Stimulated activated CD4-positive, alpha-beta T cell treated with anti-CD3 and anti-CD28 coated beads, Interleukin-1b, Interleukin-23, amount 100 ng/mL, for 1 hour (primary cell): ENCODE results near the gene FBXO44.

ENCODE experiments used
- DNase-seq, 2 donors: peaks; one replicate each; pipeline ENCODE4 v3.0.0-alpha.2; 2020; ENCODE audit warnings: low read depth in 2 of 2

The FBXO44 gene

DNA sequence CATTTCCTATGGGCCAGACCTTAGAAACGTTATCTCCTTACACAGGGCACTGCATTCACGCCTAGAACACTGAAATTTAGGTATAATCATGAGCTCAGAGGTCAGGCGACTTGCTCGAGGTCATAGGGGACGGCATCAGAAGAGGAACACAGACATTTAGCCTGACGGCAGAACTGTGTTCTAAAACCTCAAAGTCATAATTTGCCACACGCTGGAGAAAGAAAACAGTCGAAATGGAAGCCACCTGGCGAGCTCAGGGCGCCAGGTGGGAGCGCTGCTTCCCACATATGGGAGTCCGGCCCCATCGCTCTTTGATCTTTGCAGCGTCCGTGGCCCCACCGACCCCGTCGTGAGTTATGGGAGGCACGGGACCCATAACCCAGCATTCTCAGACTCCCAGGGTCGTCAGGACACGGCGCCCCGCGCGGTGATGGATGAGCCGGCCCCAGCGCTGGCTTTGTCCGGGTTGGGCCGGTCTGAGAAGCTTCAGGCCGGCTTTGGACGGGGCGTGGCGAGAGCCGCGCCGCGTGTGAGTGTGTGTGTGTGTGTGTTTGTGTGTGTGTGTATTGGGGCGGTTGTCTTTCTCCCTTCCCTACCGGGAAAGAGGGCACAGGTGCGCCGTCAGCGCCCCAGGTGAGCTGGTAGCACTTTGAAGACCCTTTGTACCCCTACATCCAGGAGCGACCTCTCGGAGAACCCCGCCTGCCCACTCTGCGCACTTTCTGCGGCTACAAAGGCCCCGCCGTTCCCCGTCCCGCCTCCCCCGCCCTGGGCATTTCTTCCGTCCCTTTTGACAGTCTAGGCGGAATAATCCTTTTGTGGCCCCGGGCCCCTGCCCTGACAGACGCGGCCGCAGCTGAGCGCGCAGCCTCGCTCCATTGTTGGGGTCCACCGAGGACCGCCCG is 36.0 kb downstream of the FBXO44 start:
- DNase-seq, result no peak

DNA sequence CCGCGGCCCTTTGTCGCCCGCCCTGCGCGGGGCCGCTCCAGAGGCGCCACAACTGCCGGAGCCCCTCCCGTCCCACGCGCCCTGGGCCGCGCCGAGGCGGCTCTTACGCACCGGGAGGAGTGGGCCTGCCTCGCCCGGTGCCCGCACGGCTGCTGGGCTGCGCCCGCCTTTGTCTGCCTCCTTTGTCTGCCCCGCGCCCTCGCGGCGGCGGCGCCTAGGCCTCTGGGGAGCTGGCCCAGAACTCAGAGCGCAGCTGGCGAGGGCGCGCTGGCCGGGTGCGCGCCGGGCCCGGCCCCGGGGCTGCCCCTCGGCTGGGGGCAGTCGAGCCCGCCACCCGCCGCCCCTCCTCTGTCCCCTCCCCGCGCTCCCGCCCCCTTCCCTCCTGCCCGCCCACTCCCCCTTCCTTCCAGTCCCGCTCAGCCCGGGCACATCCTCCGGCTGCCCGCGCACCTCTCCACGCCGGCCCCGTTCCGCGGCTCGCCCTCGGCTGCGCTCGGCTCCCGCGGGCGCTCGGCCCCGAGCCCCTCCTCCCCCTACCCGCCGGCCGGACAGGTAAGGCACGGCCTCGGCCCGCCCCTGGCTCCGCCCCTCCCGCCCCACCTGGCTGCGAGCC is 36.7 kb downstream of the FBXO44 start, which contains the start of gene DRAXIN:
DRAXIN (plus strand) TSS at position 409 of the 613 bp plus-strand sequence. CDS start 14,549 bp downstream, outside the sequence.
- DNase-seq, result no peak

DNA sequence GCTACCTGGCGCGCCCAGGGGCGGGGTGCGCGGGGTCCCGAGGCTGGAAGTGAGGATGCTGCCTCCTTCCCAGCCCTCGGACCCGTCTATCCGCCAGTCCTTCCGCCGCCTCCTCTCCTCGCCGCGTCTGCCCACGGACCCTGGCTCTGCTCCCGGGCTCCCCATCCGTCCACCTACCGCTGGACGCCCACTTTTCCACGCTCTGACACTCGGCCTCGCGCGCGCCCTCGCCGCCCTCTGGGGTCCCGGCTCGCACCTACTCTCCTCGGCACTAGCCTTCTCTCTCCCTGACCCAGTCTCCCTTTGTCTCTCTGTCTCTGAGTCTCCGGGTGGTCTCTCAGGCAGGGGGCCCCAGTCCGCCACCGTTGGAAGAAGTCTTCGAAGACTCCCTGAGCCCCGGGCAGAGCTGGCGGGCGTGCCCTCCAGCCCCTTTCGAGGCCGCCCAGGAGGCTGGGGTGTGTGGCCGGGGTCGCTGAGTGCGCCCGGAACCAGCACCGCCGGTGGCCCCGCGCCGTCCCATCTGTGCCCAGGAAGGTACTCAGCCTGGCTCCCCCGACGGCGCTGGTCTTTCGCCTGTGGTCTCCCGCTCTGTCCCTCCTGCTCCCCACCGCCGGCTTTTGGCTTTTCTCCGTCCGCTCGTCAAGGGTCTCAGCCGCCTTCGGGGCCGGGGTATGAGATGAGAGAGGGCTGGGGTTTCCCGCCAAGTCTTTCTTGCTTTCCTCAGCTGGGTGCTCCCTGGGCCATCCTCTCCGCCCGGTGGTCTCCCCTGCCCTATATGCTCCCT is 37.4 kb downstream of the FBXO44 start:
- no peak for DNase-seq

DNA sequence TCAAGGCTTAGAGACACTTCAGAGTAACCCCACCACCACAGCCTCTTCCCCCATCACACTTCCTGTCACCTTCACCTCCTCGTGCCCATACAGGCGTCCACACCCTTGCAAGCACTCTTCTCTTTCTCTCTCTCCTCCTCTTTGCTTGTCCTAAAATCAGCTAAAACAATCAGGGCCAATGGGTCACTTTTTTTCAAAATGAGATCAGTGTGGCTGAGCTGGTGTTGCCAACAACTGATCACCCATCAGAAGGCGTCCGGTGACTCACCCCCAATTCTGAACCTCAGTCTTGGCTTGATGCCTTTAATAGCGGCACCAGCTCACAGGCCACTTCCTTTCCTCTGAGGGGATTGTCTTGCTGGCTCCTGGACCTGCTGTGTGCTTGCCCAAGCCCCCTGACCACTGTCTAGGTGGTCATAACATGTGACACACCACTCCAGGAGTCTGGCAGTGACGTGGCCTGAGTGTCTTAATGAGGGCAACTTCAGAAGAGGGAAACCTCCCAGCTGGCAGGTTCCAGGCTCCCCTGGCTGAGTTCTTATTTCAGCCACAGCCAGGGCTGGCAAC is 38.4 kb downstream of the FBXO44 start:
- DNase-seq, result no peak

DNA sequence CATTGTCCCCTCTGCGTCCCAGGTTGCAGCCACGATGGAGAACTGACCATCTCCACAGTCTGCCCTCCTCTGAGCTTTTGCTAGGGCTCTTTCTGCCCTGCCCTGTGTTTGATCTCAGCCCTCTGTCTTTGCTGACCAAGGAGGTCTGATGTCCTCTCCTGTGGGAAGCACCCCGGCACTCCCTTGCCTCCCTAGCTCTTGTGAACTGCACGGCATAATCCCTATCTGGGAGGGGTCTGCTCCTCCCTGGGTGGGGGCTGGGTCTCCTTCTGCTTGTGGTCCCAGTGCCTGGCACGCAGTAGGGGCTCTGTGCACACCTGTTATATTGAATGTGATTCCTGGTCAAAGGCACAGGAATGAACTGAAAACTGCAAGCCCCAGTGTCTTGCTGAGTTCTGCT is 39.2 kb downstream of the FBXO44 start:
- no peak for DNase-seq

DNA sequence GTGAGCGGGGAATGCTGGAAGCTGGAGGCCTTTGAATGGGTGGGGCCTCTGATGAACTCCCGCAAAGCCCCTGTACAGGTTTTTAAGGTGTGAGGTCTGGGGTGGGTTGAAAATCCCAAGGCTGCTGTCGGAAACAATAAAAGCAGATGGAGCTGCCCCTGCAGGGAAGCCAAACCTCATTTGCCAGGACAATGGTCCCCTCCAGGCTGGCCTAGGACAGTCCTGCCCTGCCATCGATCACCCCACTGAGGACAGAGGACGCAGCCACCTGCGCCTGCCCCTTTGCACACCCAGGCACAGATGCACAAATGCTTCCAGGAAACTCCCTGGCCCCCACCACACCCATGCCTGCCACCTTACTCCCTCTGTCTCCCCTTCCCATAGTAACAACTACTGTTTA is 41.2 kb downstream of the FBXO44 start:
- DNase-seq, result no peak

DNA sequence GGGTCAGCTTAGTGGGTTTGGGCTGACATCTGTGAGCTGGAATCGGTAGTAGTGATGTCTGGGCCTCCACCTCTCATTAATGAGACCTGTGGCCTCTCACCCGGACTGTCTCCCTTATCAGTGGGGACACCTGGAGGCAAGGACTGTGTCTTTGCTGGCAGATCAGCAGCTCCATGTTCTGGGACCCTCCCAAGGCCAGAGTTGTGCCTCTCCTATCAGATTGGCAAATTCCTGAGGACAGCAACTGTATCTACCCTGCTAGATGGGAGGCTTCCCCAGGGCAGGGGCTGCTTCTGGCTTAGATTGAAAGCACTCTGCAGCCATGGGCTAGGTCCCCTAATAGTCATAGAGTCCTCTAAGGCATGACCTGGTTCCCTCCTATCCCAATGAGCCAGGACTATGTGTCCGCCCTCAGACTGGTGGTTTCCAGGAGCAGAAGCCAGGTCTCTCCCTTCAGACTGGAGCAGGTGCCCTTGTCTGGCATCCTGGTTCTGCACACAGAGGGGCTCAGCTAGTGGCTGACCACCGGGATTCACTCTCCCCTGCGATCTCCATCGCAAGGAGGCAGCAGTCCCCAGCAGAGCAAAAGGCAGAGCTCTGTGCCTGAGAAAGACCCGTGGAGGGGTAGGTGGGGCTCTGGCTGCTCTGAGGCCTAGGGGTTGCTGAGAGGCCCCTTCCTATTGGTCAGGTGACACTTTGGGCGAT is 42.7 kb downstream of the FBXO44 start:
- no peak for DNase-seq

DNA sequence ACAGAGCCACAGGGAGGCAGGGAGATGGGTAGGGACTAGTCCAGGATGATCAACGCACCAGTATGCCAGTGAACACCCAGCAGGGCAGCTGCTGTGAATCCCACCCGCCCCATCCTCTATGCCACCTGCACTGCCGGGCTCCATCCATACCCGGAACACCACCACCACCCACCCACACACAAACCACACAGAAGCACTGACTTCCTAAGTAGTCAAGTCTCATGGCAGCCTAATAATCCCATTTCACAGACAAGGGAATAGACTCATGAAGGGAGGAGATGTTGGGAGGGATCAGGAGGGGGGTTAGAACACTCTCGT is 43.2 kb downstream of the FBXO44 start:
- no peak for DNase-seq

DNA sequence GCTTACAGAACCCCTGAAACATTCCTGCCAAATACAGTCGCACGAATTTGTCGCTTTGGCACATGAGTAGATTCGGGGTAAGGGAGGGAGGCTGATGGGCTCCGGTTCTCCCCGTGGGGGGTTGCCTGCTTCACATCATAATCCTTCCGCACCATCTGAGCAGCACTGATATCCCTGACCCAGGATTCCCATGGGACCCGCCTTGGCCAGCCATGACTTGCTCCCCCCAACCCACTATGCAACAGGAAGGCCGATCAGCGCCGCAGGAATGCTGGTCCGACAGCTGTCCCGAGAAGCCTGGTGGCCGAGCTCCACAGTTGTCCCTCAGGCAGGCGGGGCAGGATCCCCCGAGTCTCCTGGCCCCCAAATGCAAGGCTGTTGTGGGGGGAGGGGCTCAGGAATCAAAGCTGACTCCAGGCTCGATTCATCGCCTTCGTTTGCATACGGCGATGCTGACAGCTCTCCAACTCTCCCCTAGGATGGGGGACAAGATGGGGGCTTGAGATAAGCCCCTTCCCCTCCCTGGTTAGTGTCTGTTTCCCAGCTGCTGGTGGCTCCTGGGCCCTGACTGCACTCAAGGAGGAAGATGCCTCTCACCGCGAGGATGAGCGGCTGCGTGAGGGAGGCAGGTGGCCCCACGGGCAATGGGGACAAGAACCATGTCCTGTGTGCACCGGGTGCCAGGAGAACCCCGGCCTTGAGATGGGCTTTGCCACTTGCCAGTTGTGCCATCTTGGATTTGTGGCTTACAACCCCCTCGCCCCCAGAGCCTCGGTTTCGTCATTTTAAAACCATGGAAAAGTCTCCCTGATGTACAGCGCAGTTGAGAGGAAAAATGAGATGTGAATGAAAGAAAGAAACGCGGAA is 46.2 kb downstream of the FBXO44 start:
- DNase-seq, result no peak

DNA sequence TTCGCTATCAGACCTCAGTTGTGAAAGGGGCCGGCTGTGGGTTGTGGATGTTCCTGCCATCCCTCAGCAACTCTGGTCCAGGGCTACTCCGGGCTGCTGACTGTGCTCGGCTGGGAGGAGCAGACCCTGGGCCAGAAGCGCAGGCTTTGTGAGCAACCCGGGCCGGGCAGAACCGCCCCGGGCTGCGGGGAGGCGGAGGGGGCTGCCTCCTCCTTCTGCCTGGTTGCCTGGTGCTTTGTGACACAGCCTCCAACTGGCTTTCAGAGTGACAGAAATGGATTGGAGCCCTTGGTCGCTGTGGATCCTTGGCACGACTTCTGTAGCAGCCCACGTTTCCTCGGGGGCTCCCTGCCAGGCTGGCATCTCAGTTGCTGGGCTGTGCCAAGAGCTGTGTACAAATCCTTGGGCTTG is 46.9 kb downstream of the FBXO44 start:
- DNase-seq, result no peak

DNA sequence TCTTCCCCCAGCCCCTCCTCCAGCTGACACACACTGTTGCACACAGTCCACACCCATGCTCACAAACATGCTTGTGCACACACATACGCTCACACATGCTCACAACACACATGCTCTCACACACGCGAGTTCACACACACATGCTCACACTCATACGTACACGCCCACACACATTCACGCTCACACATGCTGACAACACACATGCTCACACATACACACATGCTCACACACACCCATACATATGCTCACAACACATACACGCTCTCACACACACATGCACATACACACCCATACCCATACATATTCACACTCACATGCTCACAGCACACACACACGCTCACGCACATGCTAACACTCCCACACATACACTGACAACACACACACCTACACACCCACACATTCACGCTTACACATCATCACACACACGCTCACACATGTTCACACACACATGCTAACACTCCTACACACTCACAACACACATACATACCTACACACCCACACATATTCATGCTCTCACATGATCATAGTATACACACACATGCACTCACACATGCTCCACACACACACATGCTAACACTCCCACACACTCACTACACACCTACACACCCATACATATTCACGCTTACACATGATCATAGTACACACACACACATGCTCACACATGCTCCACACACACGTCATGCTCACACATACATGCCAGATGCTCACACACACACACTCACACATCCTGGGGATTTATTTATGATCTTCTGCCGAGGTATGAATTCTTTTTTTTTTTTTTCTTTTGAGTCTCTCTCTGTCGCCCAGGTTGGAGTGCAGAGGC is 47.5 kb downstream of the FBXO44 start:
- no peak for DNase-seq

DNA sequence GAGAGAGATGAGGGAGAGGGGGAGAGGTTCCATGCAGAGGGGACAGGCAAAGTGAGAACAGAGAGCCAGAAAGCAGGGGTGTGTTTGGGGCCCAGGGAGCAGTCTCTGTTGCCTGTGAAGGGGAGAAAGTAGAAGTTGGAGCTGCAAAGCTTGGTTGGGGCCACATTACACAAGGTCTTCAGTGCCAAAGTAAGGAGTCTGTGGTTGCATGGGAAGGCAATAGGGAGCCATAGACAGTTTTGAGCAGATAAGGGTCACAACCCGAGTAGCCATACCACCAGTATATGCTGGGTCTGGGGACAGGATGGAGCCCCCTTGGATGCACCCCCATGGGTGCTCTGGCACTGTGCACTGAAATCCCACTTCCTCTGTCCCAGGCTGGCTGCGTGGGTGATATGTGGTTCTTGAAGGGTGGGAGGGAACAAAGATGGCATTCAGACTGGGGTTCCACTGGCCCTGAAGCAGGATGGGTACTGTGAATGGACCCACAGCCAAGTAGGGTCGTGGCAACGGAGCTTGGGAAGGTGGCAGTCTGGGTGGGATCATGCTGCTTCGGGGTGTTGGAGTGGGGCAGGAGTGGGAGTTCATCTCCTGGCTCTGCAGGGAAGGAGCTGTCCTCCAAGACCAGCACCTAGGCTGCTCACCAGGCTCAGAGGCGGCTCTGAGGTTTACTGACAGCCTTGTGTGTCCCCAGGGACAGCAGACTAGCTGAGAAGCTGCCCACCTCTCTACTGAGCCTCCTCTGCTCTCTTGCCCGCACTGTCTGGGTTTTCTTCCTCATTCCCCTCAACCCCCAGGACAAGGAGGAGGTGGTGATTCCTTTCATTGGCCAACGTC is 48.9 kb downstream of the FBXO44 start:
- no peak for DNase-seq

DNA sequence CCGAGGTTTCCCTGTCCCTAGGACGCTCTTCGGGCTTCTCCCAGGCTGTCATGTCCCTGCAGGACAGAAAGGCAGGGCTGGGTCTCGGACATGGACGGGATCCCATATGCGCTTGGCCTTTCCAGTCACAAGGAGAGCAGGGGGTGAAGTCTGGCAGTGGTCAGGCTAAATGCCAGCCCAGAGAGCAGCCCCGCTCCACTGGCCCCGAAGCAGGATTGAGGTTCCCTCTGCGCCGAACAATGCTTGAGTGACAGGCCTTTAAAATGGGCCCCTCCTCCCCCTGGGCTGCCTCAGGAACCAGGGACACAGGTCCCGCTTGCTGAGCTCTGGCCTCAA is 49.5 kb downstream of the FBXO44 start:
- DNase-seq, result no peak

DNA sequence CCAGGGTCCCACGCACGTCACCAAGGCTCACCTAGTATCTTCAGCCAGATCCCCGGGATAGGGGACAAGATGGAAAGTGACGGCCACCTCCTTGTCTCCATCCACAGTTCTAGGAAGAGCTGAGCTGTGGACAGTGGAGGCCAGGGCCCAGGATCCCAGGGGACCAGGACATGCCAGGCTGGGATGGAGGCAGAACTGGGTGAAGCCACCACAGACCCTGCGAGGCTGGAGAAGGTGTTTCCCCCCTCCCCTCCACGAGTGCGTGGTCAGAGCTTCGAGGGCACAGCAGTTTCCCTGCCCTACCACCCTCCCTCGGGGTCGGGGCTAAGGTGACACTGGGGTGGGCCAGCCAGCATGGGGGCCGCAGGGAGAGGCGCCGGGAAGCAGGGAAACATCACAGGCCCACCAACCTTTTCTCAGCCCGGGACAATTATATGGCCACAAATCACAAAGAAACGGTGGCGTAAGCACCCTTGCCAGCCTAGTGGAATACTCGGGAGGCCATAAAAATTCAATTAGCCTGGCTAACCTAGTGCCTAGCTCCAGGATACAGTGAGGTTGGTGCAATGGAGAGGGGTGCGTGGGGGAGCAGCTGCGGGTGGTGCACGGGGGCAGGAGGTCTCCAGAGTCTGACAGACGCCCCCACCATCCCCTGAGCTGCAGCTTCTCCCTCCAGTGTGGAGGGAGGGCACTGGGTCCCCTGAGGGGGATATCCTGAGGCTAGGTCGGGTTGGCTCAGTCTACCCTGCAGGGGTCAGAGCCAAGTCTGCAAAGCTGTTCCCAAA is 50.2 kb downstream of the FBXO44 start:
- no peak for DNase-seq

DNA sequence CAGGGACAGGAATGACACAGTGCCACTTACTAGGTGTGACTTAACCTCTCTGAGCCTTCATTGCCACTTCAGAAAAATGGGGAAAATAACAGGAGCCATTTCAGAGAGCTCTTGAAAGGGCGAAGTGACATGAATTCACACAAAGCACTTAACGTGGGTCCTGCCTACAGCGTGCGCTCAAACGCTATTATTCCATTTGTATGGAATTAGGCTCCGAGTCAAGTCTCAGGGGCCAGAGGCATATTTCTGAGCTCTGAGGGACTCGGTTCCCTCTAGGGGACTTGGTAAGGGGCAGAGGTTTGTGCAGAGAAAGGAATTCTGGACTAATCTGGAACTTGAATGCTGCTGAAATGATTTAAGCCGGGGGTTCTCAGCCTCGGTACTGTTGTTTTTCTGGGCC is 50.9 kb downstream of the FBXO44 start:
- DNase-seq, result no peak

DNA sequence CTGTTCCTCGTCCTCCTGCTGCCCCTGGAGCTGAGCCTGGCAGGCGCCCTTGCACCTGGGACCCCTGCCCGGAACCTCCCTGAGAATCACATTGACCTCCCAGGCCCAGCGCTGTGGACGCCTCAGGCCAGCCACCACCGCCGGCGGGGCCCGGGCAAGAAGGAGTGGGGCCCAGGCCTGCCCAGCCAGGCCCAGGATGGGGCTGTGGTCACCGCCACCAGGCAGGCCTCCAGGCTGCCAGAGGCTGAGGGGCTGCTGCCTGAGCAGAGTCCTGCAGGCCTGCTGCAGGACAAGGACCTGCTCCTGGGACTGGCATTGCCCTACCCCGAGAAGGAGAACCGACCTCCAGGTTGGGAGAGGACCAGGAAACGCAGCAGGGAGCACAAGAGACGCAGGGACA is 51.6 kb downstream of the FBXO44 start:
- DNase-seq, result no peak

DNA sequence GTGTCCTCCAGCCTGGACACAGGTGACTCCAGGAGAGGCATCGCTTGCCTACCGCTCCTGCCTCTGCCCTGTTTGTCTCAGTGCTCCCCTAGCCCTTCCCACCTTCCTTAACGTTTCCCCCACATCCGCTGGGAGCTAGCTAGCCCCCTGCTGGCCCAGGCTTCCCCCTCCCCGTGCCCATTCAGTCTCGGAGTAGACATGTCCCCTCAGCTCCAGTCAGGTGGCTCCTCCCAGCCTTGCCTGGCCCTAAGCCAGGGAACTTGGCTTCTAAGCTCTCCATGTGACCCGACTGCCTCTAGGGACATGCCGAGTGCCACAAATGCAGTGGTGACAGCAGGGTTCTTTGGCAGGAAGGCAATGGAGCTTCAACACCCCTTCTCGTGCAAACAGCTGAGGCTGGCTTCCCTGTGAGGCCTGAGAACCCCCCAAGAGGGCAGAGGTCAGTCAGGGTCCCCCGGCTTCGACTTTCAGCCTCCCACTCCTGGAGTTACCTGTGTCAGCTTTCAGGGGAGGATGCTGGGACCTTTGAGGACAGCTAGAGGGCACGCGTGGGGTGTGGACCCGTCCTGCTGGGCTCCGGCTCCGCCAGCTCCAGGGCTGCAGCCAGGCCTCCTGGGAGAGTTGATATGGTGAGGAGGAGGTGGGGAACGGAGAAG is 53.1 kb downstream of the FBXO44 start:
- no peak for DNase-seq
